NOMO-1 treated with dmso at 0.1 percent for 144 hours (cell line): ENCODE measurements around the gene ICA1.

Experiments used
- DNase-seq: peaks from one replicate; lab custom pipeline; 2025; ENCODE audit not compliant: unreplicated experiment; lab: John Stamatoyannopoulos, UW

Gene ICA1

GRCh38 chr7:8204339-8205030 is 57.5 kb downstream of the ICA1 start:
- no peak for DNase-seq

- DNase-seq, result no peak
These were observed 60.0 kb downstream of the ICA1 start for GRCh38 chr7:8201846-8202441.

- no peak for DNase-seq
These were observed 61.2 kb downstream of the ICA1 start for GRCh38 chr7:8200717-8201116.

DNA sequence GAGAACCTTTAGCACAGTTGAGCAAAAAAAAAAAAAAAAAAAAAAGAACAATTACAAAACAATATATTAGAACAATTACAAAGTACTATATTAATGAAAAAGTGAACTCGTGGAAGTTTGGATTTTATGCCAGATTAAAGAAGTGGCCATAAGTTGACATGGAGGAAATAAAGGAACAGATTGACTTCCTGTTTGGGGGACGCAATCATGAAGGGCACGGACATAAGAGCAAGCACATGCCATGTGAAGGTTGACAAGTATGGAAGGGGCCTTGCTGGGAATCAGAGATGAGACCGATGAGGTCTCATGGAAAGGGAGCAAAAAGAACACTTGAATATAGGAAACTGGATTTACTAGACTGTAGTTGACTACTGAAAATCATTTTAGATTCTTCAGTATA is 61.7 kb downstream of the ICA1 start:
- DNase-seq, result no peak

DNA sequence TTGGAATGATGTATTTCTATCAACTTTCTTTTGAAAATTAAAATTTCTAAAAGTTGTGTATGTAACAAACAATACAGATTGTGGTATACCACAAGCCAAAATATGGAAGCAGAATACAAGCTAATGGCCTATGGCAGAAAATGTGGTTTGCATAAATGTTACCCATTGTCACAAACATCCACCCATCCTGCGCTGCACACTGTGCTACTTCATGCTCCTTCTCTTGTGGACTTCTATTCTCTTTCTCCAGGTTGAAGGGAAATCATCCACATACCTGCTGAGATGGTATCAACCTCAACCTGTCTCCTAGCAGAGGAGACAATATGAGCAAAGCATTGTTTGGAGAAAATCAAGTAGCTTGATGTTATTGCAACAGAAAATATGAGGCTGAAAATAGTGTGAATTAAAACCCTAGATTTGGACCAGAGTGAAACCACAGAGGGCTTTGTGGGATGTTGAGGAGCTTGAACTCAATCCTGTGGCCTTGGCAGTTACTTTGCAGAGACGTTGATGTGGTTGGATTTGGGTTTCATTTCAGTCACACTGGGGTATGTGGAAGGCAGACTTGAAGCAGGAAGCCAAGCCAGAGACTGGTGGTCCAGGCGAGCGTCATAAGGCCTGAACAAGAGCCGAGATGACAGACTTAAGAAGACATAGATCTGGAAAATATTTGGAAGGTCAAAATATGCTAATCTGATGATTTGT is 63.8 kb downstream of the ICA1 start:
- no peak for DNase-seq

DNA sequence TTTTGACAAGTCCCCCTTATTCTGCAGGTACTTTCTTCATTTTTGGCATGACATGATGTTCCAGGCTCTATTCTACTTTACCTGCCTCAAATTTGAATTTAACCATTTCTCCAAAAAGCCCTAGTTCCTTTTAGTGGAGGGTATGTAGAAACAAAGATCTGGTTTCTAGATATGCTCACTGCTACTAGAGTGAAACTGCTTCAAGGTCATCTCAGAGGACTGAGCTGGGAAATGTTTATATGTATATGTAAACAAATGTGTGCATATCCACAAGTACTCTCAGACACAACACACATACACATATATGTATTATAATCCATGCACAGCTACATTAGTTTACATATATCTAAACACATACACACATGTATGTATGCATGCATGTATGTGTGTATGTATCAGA is 69.1 kb downstream of the ICA1 start:
- DNase-seq, result no peak

DNA sequence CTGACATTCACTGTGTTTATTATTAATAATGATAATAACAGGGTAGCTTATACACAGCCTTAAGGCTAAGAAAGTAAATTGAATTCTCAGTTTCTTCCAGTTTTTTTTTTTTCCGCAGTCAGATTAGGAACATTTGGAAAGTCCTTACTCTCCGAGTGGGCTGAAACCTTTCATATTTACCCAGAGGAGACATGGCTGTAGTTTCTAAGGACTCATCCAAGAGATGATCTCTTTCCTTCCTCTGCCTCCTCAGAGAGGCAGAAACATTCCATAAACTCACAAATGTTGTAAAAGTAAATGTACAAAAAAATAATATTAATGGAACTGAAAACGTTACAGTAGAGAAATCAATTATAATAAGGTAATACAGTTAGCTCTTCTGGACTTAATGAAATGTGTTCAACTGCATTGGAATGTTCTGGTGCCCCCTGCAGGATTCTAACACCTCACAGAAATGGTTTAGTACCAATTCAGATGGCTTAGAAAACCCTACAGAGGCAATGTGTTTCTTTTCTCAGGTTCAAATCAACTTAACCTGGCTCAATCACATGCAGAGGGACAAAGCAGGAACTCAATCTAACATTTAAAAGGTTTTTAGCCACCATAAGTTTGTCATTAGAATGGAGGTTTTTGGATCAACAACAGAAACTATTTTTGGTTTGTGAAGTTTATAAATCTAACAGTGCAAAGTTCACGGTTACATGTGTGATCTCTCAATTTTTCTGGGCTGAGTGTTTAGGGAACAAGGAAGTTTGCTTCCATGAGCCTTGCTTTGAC is 71.7 kb downstream of the ICA1 start:
- peak; percentile 18 for DNase-seq

GRCh38 chr7:8189625-8190024 is 72.3 kb downstream of the ICA1 start:
- no peak for DNase-seq

- peak; percentile 58 for DNase-seq
These were observed 75.9 kb downstream of the ICA1 start for GRCh38 chr7:8185926-8186683.

GRCh38 chr7:8184221-8184620 is 77.7 kb downstream of the ICA1 start:
- no peak for DNase-seq

DNA sequence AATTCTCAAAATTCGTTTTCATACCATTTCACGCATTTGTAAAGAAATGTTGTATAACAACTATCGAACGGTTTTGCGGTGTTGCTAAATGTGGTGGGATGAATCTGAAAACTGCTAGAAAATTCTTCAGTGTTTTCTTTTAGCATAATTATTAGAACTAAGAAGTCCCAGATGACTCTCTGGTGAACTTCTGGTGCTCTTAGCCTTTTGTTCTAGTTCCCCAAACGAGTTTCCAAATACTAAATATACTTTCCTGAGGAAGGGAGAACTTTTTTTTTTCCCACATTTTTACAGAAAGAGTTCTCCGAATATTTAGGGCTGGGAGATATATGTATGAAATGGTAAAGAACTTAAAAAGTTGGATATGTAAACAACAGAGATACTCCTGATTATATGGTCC is 82.5 kb downstream of the ICA1 start:
- DNase-seq, result no peak

GRCh38 chr7:8178353-8178752 is 83.6 kb downstream of the ICA1 start:
- DNase-seq, result no peak

DNA sequence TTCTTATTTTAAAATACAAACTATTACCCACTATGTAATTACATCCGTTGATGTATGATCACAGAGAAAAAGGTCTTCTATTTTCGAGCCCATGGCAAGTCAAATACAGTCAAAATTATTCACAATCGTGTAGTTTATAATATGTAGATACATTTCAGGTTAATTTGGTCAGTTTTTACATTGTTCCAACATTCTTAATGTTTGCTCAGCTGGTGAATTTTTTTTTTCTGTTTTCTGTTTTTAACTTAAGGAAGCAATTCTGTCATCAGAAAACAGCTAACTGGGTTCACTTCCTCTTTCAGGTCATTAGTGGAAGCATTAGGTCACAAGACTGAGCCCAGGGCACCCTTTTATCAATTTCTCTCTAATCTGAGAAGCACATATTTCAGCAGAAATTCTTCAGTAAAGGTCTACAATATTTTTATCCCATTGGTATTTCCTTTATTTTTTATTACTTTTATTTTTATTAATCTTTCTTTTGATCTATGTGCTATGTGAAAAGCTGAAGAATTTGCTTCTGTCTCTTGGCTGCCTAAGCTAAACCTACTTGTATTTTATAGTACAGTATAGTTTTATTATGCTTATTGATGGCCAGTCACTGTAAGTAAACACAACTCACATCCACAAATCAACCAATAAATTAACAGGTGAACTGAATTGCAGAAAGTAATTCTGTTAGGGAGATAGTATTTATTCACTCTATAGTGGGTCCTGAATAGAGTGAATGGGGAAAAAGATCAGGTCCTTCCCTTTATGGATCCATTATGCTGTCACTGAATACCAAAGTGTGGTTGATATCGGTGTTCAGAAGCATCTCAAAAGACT is 84.6 kb downstream of the ICA1 start:
- peak; percentile 15 for DNase-seq

GRCh38 chr7:8176370-8177081 is 85.4 kb downstream of the ICA1 start:
- DNase-seq, result peak; percentile 60

DNA sequence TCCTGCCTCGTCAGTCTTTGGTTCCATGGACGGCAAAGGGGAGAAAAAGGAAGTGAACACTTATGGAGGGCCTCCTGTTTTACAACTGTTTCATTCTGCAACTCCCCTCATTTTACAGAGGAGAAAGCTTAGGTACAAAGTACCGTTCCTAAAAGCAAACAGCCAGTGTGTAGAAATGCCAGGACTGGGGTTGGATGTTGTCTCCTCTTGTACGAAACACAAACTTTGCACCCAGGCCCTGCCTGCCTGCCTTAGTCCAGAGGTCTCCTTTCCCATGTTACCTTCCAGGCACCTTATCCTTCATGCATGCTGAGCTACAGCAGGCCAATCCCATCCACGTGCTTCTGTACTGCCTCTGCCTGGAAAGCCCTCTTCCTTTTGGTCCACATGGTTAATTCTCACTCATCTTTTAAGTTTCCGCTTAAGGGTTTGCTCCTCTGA is 86.0 kb downstream of the ICA1 start:
- no peak for DNase-seq

- DNase-seq, result no peak
These were observed 89.3 kb downstream of the ICA1 start for GRCh38 chr7:8172372-8173354.

- no peak for DNase-seq
These were observed 92.8 kb downstream of the ICA1 start for GRCh38 chr7:8169171-8169570.

DNA sequence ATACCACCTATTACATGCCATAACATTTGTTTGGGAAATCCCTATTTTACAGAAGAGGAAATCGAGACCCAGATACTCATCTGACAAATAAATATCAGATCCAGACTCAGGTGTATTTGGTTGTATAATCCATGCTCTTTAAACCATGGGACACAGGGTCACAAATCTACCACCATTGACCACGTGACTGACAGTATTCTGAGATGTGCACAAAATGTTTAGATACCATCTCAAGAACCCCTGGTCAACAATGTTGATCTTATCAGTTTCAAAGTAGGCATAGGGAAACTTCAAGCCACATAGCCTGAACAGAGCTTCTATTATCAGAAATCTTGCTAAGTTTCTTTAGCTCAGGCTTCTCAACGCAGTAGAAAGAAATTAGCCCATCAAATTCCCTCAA is 93.6 kb downstream of the ICA1 start:
- DNase-seq, result no peak
